Caco-2 (cell line): Measurements from ENCODE around the gene CMSS1. TPM values are rescaled to one million over a fixed set of nuclear protein-coding genes. Genes with fewer than 3 reads are reported as not detected.
A peak's percentile ranks its signal among the peaks of the same experiment; 100 is the strongest.

Source experiments
- BruUV-seq: library from RNA; stranded (reverse); fragments of 400-500 nt; replicated peaks from 2 replicates; lab custom pipeline; 2021; lab: Mats Ljungman, UMichigan
- CTCF ChIA-PET: fragments of 300-600 bp; sonication (Branson Sonifier 250); formaldehyde crosslinking; loops from one replicate; lab custom pipeline; 2022; ENCODE audit warnings: antibody characterized with exemption; lab: Charles Lee
- POLR2A ChIA-PET: fragments of 300-600 bp; sonication (Branson Sonifier 250); formaldehyde crosslinking; loops from one replicate; lab custom pipeline; 2022; ENCODE audit warnings: antibody characterized with exemption; lab: Charles Lee
- DNase-seq, 2 experiments: peaks; one replicate each; pipeline versions ENCODE4 v3.0.0 to v3.0.0-alpha.2; 2020 to 2022
- H3K27me3 ChIP-seq: replicated peaks from 2 replicates; pipeline ENCODE4 v1.6.0; 2011; ENCODE audit warnings: low read length; ENCODE audit not compliant: control insufficient read depth, insufficient read depth
- H3K36me3 ChIP-seq: 2 replicates; pipeline ENCODE4 v1.5.1; 2011; ENCODE audit warnings: low read length; ENCODE audit not compliant: control insufficient read depth, insufficient read depth
- H3K4me1 ChIP-seq: fragments of 250-450 bp; sonication (Bioruptor Pico); 2 replicates; pipeline ENCODE4 v1.5.1; 2020; ENCODE audit warnings: mild to moderate bottlenecking
- H3K4me3 ChIP-seq: 2 replicates; pipeline ENCODE4 v1.5.1; 2011; ENCODE audit warnings: low read depth, mild to moderate bottlenecking, control low read depth, low read length
- H3K9me3 ChIP-seq: fragments of 250-450 bp; sonication (Bioruptor Pico); 2 replicates; pipeline ENCODE4 v1.5.1; 2020; ENCODE audit warnings: mild to moderate bottlenecking, moderate library complexity
- H3K27ac Mint-ChIP-seq: one replicate; pipeline ENCODE4 v1.8.0; 2022; ENCODE audit warnings: mixed read lengths; ENCODE audit not compliant: unreplicated experiment
- H3K27me3 Mint-ChIP-seq: one replicate; pipeline ENCODE4 v1.8.0; 2022; ENCODE audit warnings: mixed read lengths; ENCODE audit not compliant: insufficient read depth, unreplicated experiment
- H3K36me3 Mint-ChIP-seq: one replicate; pipeline ENCODE4 v1.8.0; 2022; ENCODE audit warnings: mild to moderate bottlenecking, mixed read lengths; ENCODE audit not compliant: insufficient read depth, unreplicated experiment
- H3K4me1 Mint-ChIP-seq: one replicate; pipeline ENCODE4 v1.8.0; 2022; ENCODE audit warnings: low read depth, mixed read lengths; ENCODE audit not compliant: unreplicated experiment
- H3K4me3 Mint-ChIP-seq: one replicate; pipeline ENCODE4 v1.8.0; 2022; ENCODE audit warnings: mild to moderate bottlenecking, moderate library complexity, mixed read lengths; ENCODE audit not compliant: unreplicated experiment
- H3K9me3 Mint-ChIP-seq: one replicate; pipeline ENCODE4 v1.8.0; 2022; ENCODE audit warnings: mixed read lengths; ENCODE audit not compliant: unreplicated experiment
- intact Hi-C: fragments of 100-400 bp; cut with micrococcal nuclease; formaldehyde crosslinking; loops from one replicate; pipeline ENCODE4 v1.10.0; 2022; ENCODE audit not compliant: unreplicated experiment
- total RNA-seq: library from RNA; stranded (reverse); gene quantifications from 2 replicates; pipeline ENCODE4 v1.2.3, GENCODE V29; 2022
- TF ChIP-seq, protein P1 (sequence below), 2 experiments: fragments of 200-600 bp in 1 of 2; IDR thresholded peaks; 1 replicate in 1 of 2; 2 replicates in 1 of 2; pipeline versions ENCODE4 v1.5.1 to v1.8.0; 2011 to 2022; ENCODE audit warnings: antibody characterized with exemption in 1 of 2, control low read depth in 1 of 2, inconsistent platforms in 1 of 2, low read depth in 1 of 2, low read length in 1 of 2, mild to moderate bottlenecking in 1 of 2, moderate library complexity in 1 of 2; ENCODE audit not compliant: insufficient read depth in 1 of 2, severe bottlenecking in 1 of 2, unreplicated experiment in 1 of 2

The CMSS1 gene
- total RNA-seq, 1 experiment from 2014 or later, result 54.4 TPM

- Histone ChIP-seq H3K27me3 (no peaks in the 10 kb centered on the region), H3K4me3 (no peak overlapping the region), H3K4me1 (peaks cover 50% of the 10 kb centered on the region), H3K9me3 (no peaks in the 10 kb centered on the region), H3K36me3 (no peaks in the 10 kb centered on the region)
- Mint-ChIP-seq H3K4me1 (peaks cover 38% of the 10 kb centered on the region), H3K9me3 (no peaks in the 10 kb centered on the region), H3K4me3 (no peak overlapping the region), H3K27ac (peak overlapping the region; percentile 7), H3K36me3 (peaks cover 15% of the 10 kb centered on the region), H3K27me3 (no peaks in the 10 kb centered on the region)
- intact Hi-C loops, result no loop called here
- ChIA-PET POLR2A (no interaction called here), CTCF (no interaction called here)
- no TSS peak for BruUV-seq
- no peak for DNase-seq
- TF ChIP-seq, protein P1, sequence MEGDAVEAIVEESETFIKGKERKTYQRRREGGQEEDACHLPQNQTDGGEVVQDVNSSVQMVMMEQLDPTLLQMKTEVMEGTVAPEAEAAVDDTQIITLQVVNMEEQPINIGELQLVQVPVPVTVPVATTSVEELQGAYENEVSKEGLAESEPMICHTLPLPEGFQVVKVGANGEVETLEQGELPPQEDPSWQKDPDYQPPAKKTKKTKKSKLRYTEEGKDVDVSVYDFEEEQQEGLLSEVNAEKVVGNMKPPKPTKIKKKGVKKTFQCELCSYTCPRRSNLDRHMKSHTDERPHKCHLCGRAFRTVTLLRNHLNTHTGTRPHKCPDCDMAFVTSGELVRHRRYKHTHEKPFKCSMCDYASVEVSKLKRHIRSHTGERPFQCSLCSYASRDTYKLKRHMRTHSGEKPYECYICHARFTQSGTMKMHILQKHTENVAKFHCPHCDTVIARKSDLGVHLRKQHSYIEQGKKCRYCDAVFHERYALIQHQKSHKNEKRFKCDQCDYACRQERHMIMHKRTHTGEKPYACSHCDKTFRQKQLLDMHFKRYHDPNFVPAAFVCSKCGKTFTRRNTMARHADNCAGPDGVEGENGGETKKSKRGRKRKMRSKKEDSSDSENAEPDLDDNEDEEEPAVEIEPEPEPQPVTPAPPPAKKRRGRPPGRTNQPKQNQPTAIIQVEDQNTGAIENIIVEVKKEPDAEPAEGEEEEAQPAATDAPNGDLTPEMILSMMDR (IDR thresholded peaks at IDR 0.05; ENCODE audit: insufficient read depth in 1 of 2, low read depth in 1 of 2, low read length in 1 of 2, severe bottlenecking in 1 of 2, unreplicated experiment in 1 of 2), result no peak
Observed at GRCh38 chr3:99945328-99945995, 127.8 kb downstream of the CMSS1 start.

GRCh38 chr3:99947356-99947755 is 129.7 kb downstream of the CMSS1 start:
- H3K4me1 Mint-ChIP-seq, result peaks cover 39% of the 10 kb centered on the region
- no peaks in the 10 kb centered on the region for H3K9me3 ChIP-seq
- H3K4me1 ChIP-seq, result peaks cover 39% of the 10 kb centered on the region
- H3K27ac Mint-ChIP-seq, result no peak overlapping the region
- H3K9me3 Mint-ChIP-seq, result no peaks in the 10 kb centered on the region
- DNase-seq, result no peak
- H3K36me3 Mint-ChIP-seq, result peaks cover 6% of the 10 kb centered on the region
- no peak overlapping the region for H3K4me3 ChIP-seq
- ChIA-PET POLR2A (no interaction called here), CTCF (no interaction called here)
- TF ChIP-seq, protein P1 (IDR thresholded peaks at IDR 0.05; ENCODE audit: insufficient read depth in 1 of 2, low read depth in 1 of 2, low read length in 1 of 2, severe bottlenecking in 1 of 2, unreplicated experiment in 1 of 2), result no peak
- no peaks in the 10 kb centered on the region for H3K27me3 ChIP-seq
- intact Hi-C loops, result no loop called here
- no peaks in the 10 kb centered on the region for H3K36me3 ChIP-seq
- no peaks in the 10 kb centered on the region for H3K27me3 Mint-ChIP-seq
- BruUV-seq, result no TSS peak
- H3K4me3 Mint-ChIP-seq, result no peak overlapping the region

DNA sequence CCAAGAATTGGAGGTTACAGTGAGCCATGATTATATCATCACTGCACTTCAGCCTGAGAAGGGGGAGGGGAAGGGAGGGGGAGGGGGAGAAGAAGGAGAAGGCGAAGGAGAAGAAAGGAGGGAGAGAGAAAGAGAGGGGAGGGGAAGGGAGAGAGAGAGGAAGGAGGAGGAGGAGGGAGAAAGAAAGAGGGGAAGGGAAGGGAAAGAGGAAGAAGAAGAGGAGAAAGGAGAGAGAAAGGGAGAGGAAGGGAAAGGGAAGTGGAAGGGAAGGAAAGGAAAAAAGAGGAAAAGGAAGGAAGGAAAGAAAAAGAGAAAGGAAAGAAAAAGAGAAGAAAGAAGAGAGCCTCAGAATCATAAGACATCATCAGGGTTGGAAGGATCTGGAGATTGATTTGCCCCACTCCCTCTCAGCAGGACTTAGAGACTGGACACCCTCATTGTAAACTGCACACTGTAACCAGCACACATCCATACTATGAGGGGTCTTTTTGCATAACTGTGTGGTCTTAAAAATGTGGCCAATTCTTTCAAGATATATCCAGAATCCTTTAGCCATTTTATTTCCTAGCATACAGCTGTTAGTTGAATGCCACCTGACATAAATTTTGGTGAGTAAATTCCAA is 130.9 kb downstream of the CMSS1 start:
- Mint-ChIP-seq H3K9me3 (no peaks in the 10 kb centered on the region), H3K27me3 (no peaks in the 10 kb centered on the region), H3K4me3 (no peak overlapping the region), H3K4me1 (peaks cover 39% of the 10 kb centered on the region), H3K27ac (no peak overlapping the region), H3K36me3 (no peaks in the 10 kb centered on the region)
- TF ChIP-seq, protein P1 (IDR thresholded peaks at IDR 0.05; ENCODE audit: insufficient read depth in 1 of 2, low read depth in 1 of 2, low read length in 1 of 2, severe bottlenecking in 1 of 2, unreplicated experiment in 1 of 2), result no peak
- Histone ChIP-seq H3K4me1 (peaks cover 39% of the 10 kb centered on the region), H3K27me3 (no peaks in the 10 kb centered on the region), H3K4me3 (no peak overlapping the region), H3K9me3 (no peaks in the 10 kb centered on the region), H3K36me3 (no peaks in the 10 kb centered on the region)
- CTCF ChIA-PET, result no interaction called here
- POLR2A ChIA-PET, result no interaction called here
- DNase-seq, result no peak
- no TSS peak for BruUV-seq
- intact Hi-C loops, result no loop called here
